22Rv1 (cell line): ENCODE data around the gene SLC66A2.

Source experiments
- H3K27ac ChIP-seq: fragments of 450-650 bp; 2 replicates; pipeline ENCODE4 v1.5.1; 2017
- CTCF ChIP-seq: fragments of 450-650 bp; IDR thresholded peaks from 2 replicates; pipeline ENCODE4 v1.5.1; 2017; ENCODE audit warnings: mild to moderate bottlenecking
- ZFX ChIP-seq: fragments of 450-650 bp; IDR thresholded peaks from 2 replicates; pipeline ENCODE4 v1.6.1; 2017; ENCODE audit warnings: antibody characterized with exemption, borderline replicate concordance

SLC66A2 gene

GRCh38 chr18:79934311-79935097 lies 16.9 kb downstream of the SLC66A2 start:
- peak overlapping the region; percentile 79 for H3K27ac ChIP-seq
- no peak for TF ChIP-seq ZFX
- TF ChIP-seq CTCF, result peak; percentile 44

GRCh38 chr18:79933765-79934164 lies 17.7 kb downstream of the SLC66A2 start:
- TF ChIP-seq ZFX, result no peak
- TF ChIP-seq CTCF, result peak; percentile 56
- H3K27ac ChIP-seq, result peak overlapping the region; percentile 79

GRCh38 chr18:79932907-79933306 lies 18.5 kb downstream of the SLC66A2 start:
- no peak overlapping the region for H3K27ac ChIP-seq
- TF ChIP-seq ZFX (no peak), CTCF (no peak)

- TF ChIP-seq ZFX, result no peak
- TF ChIP-seq CTCF, result no peak
- no peak overlapping the region for H3K27ac ChIP-seq
These were observed 20.0 kb downstream of the SLC66A2 start for GRCh38 chr18:79931475-79931874.

- TF ChIP-seq ZFX, result no peak
- no peak for TF ChIP-seq CTCF
- H3K27ac ChIP-seq, result no peak overlapping the region
These were observed 21.3 kb downstream of the SLC66A2 start for GRCh38 chr18:79930020-79930642.

GRCh38 chr18:79928563-79928960 lies 22.9 kb downstream of the SLC66A2 start:
- TF ChIP-seq ZFX (no peak), CTCF (no peak)

More at GRCh38 chr18:79928563-79928960, 22.9 kb downstream of the SLC66A2 start:
- H3K27ac ChIP-seq, result no peak overlapping the region
